Measurements from ENCODE around the gene SLC2A13. TPM values are rescaled to one million over a fixed set of nuclear protein-coding genes. Genes with fewer than 3 reads are reported as not detected.

Gene SLC2A13
- total RNA-seq, 4 donors from 2014 or later = 1.4 to 2.8 (median 2.3) TPM

DNA sequence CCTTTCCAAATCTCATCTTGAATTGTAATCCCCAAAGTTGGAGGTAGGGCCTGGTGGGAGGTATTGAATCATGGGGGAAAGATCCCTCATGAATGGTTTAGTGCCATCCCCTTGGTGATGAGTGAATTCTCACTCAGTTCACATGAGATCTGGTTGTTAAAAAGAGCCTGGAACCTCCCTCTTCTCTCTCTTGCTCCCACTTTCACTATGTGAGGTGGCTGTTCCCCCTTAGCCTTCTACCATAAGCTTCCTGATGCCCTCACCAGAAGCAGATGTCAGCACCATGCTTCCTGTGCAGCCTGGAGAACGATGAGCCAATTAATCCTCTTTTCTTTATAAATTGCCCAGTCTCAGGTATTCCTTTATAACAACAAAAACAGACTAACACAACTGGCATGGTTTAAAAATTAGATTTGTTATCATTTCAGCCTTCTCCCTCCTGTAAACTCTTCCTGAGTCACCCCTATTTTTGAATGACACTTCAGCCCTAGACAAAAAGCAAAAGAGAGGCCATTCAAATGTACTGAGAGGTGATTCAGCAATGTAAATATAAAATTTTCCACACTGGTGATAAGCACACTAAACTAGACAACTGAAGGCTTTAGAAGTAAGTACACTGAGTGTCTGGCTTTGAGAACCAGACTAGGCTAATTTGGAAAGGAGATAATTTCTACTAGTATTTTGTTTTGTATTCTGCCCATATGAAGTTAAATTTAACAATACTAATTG is 274.1 kb downstream of the SLC2A13 start:
- Histone ChIP-seq H3K9me3 (no peaks in the 10 kb centered on the region), H3K4me3 (no peak overlapping the region), H3K36me3 (no peaks in the 10 kb centered on the region), H3K27me3 (no peaks in the 10 kb centered on the region), H3K4me1 (no peaks in the 10 kb centered on the region), H3K27ac (no peak overlapping the region)
- DNase-seq (no peak), ATAC-seq (no peak)
- intact Hi-C loops (cut with DNase I; ENCODE audit: low total_unique reads) (no loop called here), in situ Hi-C loops (cut with MboI; ENCODE audit: low sequenced_read_pairs in 4 of 4) (no loop called here)
- TF ChIP-seq POLR2A (IDR thresholded peaks at IDR 0.05) = no peak
- TF ChIP-seq, protein P1, sequence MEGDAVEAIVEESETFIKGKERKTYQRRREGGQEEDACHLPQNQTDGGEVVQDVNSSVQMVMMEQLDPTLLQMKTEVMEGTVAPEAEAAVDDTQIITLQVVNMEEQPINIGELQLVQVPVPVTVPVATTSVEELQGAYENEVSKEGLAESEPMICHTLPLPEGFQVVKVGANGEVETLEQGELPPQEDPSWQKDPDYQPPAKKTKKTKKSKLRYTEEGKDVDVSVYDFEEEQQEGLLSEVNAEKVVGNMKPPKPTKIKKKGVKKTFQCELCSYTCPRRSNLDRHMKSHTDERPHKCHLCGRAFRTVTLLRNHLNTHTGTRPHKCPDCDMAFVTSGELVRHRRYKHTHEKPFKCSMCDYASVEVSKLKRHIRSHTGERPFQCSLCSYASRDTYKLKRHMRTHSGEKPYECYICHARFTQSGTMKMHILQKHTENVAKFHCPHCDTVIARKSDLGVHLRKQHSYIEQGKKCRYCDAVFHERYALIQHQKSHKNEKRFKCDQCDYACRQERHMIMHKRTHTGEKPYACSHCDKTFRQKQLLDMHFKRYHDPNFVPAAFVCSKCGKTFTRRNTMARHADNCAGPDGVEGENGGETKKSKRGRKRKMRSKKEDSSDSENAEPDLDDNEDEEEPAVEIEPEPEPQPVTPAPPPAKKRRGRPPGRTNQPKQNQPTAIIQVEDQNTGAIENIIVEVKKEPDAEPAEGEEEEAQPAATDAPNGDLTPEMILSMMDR (IDR thresholded peaks at IDR 0.05 in 4 of 5, conservative IDR thresholded peaks at IDR 0.05 in 1 of 5) = no peak

DNA sequence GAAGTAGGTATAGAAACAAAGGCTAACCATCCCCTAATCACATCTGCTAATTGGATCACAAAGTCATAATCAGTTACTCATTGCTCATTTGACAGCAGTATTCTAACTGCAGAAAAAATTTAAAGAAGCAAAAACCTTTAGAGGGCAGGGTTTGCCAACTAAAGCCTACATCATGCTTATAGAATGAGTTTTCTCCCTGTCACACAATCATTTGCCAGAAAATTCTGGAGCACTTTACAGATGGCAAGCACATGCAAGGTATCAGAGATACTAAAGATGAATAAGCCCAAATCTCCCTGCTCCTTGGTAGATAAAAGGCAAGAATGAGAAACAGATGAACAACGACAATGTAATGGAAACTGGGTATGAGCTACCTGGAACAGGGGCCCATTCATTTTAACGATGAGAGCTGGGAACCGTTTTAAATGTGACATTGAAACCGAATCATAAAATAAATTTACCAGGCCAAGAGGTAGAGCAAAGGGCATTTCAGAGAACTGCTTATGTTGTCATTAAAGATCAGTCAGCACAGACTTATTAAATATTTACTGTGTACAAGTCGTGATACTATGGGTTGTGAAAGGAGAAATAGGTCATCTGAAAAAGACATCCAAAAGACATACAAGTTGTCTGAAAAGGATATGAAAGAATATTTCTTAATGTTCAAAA is 274.9 kb downstream of the SLC2A13 start:
- Histone ChIP-seq H3K27me3 (no peaks in the 10 kb centered on the region), H3K4me3 (no peak overlapping the region), H3K27ac (no peak overlapping the region), H3K4me1 (no peaks in the 10 kb centered on the region), H3K9me3 (no peaks in the 10 kb centered on the region), H3K36me3 (no peaks in the 10 kb centered on the region)
- TF ChIP-seq POLR2A (IDR thresholded peaks at IDR 0.05) = no peak
- TF ChIP-seq, protein P1 (IDR thresholded peaks at IDR 0.05 in 4 of 5, conservative IDR thresholded peaks at IDR 0.05 in 1 of 5) = no peak
- in situ Hi-C loops (cut with MboI; ENCODE audit: low sequenced_read_pairs in 4 of 4) = no loop called here
- ATAC-seq = no peak
- DNase-seq = no peak
- intact Hi-C loops (cut with DNase I; ENCODE audit: low total_unique reads) = no loop called here

DNA sequence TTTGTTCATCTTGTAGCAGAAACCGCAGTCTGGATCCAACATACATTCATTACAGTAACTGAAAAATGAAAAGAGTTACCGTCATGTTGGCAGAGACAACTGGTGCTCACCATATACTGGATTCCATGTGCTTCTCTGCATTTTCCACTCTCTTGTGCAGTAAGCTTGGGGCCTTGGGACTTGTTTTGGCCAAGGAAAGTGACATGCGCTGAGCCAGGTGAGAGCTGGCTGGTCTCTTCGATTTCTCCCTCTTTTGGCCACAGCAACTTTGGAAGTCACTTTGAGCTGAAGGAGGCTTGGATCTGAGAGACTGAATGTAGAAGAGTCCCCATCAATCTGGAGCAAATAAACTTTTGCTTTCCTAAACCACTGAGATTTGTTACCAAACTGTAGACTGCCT is 275.7 kb downstream of the SLC2A13 start:
- no peaks in the 10 kb centered on the region for H3K9me3 ChIP-seq
- no peaks in the 10 kb centered on the region for H3K36me3 ChIP-seq
- no peaks in the 10 kb centered on the region for H3K4me1 ChIP-seq
- H3K27ac ChIP-seq = no peak overlapping the region
- DNase-seq = no peak
- intact Hi-C loops (cut with DNase I; ENCODE audit: low total_unique reads) (no loop called here), in situ Hi-C loops (cut with MboI; ENCODE audit: low sequenced_read_pairs in 4 of 4) (no loop called here)
- ATAC-seq = no peak
- no peaks in the 10 kb centered on the region for H3K27me3 ChIP-seq
- no peak for TF ChIP-seq POLR2A (IDR thresholded peaks at IDR 0.05)
- TF ChIP-seq, protein P1 (IDR thresholded peaks at IDR 0.05 in 4 of 5, conservative IDR thresholded peaks at IDR 0.05 in 1 of 5) = no peak
- no peak overlapping the region for H3K4me3 ChIP-seq

DNA sequence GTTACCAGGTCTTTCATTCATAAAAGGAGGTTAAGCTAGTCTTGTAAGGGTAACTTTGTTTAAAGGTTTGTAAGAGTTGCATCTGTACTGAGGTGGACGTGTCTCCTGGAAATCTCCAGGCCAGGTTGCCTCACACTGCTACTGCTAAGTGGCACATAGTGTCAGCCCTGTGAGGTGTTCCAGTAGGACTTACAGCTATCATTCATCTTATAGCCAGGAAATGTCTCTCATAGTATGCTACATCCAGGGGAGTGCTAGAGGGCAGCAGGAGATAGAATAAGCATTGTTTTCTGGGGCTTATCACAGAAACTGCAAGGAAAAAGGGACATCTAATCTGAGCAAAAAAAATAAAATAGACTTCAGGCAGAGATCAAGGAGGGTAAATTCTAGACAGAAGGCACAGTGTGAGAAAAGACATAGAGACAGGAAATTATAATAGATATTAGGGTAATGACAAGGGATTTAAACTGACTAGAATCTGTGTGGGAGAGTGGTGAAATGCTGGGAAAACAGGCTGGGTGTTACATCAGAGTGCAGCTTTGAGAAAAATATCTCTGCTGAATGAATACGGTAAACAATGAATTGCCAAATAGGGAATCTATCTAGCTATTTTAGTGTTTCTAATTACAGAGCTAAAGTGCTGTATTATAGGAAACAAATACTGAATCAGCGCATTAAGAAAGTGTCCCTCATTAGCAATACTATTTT is 281.2 kb downstream of the SLC2A13 start:
- H3K4me3 ChIP-seq = no peak overlapping the region
- TF ChIP-seq, protein P1 (IDR thresholded peaks at IDR 0.05 in 4 of 5, conservative IDR thresholded peaks at IDR 0.05 in 1 of 5) = no peak
- no peak for TF ChIP-seq POLR2A (IDR thresholded peaks at IDR 0.05)
- in situ Hi-C loops (cut with MboI; ENCODE audit: low sequenced_read_pairs in 4 of 4) (no loop called here), intact Hi-C loops (cut with DNase I; ENCODE audit: low total_unique reads) (no loop called here)
- H3K4me1 ChIP-seq = no peaks in the 10 kb centered on the region
- ATAC-seq = no peak
- no peak overlapping the region for H3K27ac ChIP-seq
- no peaks in the 10 kb centered on the region for H3K27me3 ChIP-seq
- H3K9me3 ChIP-seq = no peaks in the 10 kb centered on the region
- DNase-seq = no peak
- H3K36me3 ChIP-seq = no peaks in the 10 kb centered on the region
